HG03342 (cell line): ENCODE measurements around the gene DENND11.
A peak's percentile ranks its signal among the peaks of the same experiment; 100 is the strongest.
"Not testable (repeated sequence)": the region's sequence is repeated elsewhere in the genome, so short reads cannot be mapped to it uniquely, and the experiment has no call there.

Experiments
- ATAC-seq: cut with Tn5 transposase; IDR thresholded peaks from one replicate; pipeline ENCODE4 v1.9.1; 2021; ENCODE audit warnings: mild to moderate bottlenecking, moderate library complexity; ENCODE audit not compliant: unreplicated experiment

The DENND11 gene

DNA sequence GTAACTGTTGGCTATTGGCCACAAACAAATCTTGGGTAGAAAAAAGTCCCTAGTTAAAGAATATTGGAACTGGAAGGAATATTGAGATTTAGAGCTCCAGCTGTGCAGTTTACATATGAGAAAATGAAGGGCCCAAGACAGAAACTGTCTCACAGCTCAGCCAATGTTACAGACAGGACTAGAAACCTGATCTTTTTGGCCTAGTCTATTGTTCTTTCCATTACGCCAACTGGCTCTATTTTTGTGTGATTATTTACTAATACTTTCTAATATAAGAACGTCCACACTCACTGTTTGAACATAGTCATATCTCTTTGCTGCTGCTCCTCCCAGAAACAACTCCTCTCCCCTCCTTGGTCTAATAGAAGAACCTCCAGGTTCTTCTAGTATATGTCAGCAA is 7.4 kb upstream of the DENND11 start:
- no peak for ATAC-seq

DNA sequence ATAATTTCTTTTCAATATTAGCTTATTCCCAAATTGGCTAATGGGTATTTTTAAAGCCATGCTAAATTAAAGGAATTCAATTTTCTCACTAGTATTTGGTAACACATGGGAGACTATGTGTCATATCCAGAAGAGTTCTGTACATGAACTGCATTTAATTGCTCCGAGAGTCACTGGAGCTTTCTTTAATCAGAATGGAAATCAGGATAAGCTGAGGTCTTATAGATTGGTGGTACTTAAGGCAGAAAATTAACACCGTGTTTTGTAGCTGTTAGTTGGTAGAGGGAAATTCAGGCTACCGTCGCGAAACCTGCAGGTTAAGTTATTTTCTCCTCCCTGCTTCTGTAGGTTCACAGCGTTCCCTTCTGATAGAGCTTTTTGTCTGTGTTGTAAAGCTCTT is 6.4 kb upstream of the DENND11 start, which contains the start of gene WEE2:
TSS of gene WEE2 (plus strand) at position 3 of the 400 bp plus-strand sequence. CDS start 406 bp downstream, outside the sequence.
- ATAC-seq = no peak

DNA sequence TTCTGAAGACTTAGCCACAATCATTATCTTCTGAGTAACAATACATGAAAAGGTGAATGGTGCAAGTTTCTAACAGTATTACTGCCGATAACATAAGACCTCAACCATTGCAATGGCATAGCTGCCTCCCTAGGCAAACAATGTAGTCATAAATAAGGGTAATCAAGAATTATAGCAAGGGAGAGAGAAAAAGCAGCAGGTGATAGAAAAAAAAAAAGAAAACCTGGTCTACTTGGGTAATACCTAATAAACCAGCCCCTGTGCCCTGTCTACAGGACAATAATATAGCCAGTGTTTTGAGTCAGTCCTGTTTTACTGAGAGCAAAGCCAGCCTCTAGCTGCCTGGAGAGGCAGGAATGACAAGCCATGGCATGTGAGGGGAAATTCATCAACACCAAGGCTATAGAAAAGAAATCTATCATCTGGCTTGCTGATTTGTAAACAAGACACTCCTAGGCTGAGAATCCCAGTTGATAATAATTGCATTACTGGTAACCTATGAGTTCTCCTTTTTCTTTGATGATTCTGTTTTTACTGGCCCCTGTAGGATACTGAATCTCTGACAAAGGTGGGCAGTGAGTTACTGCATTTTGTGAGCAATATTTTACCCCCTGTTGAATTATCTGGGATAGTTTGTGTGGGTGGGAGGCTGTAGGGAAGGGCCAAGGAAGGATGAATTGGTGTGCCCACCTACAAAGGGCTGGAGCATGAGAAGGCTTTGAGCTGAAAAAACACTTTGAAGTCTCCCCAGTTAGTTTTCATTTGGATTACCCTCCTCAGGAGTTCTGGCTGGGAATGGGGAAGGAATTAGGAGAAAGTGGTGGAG is 4.5 kb upstream of the DENND11 start:
- no peak for ATAC-seq

DNA sequence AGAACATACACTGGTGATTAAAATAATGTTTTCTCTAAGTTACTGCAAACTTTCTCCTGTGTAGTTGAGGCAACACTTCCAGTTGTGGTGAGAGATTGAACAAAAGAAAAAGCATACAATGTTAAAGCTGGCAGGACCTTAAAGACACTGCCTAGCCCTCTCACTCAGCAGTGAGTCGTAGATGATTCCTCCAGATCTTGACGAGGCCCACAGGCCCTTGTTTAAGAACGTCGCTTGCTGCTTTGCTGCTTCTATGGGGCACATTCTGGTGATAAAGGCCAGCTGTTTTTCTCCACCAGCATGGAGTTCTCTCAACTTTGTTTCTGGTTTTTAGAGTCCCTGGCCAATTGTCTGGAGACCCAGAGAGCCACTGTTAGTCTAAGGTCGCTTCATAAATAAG is 2.8 kb upstream of the DENND11 start:
- no peak for ATAC-seq

DNA sequence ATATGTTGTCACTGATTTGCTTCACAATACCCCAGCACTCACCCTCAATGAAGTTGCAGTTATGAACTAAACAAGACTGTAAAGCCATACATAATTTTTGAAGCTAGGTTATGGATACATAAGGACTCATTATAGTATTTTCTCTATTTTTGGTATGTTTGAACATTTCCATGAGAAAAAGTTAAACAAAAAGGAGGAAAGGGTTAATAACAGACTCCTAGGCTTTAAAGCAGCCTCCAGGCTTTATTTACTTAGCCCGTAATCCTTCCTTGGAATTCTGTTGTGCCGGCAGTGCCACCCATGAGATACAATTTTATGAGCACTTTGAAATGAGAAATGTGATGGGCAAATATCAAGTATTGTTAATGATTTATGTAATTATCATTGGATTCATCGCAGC is 2.1 kb upstream of the DENND11 start:
- no peak for ATAC-seq

DNA sequence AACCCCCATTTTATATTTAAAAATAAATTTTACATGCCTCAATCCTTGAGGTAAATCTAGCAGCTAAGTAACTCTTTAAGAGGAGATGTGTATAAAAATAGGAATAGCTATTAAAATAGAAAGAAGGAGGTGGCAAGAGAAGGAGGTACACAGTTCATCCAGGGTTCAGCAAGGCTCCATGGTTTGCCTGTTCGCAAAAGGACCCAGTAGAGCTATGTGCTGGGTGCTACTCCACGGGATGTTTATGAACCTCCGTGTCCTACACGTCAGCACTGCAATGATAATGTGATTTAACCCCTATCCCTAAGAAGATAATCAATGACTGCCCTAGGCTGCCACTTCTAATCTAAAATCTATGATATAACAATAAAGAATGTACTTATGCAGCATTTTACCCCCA is 926 bp upstream of the DENND11 start:
- no peak for ATAC-seq

DNA sequence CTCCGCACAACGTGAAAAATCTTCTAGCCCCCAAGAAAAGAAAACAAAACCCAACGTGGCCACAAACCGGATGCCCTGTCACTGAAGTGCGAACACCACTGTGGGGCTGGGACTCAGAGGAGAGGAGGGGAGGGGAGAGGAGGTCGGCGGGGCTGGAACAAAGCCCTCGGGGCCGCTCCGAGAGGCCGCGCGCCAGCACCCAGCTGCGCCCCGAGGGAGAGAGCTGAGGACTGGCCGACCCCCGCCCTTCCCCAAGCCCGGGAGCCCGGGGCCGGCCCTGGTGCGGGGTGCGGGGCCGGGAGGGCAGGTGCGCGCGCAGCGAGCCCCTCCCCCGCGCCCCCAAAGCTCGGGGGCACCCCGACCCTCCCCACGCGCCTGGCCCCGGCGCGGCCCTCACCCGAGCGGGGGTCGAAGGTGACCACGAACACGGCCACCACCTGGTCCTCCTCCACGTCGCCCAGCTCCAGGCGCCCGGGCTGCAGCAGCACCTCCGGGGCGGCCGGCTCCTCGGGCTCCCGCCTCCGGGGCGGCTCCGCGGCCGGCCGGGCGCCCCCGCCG is 398 bp downstream of the DENND11 start:
- peak; percentile 81 for ATAC-seq

DNA sequence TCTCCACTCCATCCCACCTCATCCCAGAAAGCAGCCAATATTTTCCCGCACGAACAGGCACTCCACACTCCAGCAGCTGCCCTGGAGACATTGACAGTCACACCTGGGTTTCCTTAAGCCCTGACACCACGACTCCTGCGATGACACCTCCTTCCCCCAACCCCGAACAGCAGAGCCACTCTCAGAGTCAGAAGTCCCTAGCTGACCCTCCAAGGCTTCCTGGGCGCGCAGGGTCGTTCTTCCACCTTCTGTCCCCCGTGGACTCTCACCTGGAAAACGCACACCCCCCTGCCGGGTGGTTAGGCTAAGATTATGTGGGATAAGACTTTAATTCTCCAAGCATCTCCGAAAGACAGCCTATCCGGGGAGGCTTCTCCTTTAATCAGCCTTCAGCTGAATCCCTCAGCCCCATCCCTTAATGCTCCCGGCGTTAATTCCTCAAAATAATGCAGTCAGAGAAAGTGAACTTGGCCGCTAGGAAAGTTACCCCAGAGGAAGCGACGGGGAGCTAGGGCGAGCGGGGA is 1.1 kb downstream of the DENND11 start:
- no peak for ATAC-seq

DNA sequence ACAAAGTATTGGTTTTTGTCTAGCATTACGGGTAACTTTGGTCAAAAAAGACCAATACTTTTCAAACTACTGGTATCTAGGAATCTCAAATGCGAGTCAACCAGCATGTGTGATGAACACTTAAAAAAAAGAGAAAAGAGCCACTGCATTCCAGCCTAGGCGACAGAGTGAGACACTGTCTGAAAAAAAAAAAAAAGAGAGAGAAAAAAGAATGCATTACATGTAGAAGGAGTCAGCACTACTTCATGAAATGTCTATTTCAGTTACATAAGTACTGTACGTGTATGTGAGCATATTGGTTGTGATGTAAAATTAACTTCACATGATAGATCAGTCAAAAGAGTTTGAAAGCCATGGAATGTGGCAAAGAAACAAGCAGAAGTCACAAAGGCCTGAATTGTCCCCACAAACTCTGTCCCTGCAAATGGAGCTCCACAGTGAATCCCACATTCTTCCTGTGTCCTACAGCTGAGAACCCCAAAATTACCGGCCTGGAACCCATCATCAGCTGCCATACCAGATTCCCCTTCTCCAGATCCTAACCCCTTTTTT is 1.6 kb downstream of the DENND11 start:
- no peak for ATAC-seq

DNA sequence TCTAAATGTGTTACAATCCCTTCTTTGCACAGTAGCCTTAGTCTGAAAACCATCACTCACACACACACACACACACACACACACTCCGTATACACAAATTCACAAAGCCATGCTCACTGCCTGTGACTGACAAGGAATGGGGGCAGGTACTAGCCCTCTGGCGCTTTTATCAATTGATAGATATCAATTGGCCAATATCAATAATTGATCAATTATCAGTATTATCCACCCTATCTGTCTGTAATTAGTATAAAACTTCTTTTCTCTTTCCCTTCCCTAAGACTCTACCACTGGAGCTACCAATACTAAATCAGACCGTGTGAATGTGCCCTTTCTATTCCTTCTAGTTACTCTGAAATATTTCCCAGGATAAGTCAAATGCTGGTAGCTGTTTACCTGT is 2.1 kb downstream of the DENND11 start:
- no peak for ATAC-seq

DNA sequence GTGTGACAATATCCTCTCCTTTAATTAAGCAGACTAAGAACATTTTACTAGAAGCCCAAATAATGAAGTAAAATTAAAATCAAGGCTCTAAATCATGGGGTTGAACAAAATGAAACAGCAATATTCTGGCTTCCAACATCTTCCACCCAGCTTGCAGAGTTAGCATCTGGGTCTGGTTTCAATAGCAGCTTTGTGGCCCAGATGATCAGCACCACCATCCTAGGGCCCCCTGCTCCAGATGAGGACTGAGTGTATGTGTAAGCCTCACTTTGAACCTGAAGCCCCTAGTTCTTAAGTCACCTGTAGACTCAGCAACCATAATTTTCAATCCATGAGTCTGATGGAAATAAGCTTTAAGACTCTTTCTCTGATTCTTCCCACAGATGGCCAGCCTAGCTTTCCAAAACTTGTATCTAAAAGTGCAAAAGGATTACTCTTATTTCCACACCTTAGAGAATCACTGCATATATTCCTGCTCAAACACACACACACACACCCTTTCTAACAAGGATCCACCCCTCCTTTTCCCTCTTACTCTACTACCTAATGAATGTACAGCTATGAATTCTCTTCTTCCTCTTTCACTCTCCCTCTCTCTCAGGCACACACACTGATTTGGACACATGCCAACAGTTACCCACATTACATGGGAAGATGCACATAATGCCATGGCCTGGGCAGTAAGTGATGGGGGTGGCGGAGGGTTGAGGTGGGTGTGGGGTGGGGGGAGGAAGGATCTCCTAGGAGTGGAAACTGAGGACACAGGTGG is 3.5 kb downstream of the DENND11 start:
- no peak for ATAC-seq

DNA sequence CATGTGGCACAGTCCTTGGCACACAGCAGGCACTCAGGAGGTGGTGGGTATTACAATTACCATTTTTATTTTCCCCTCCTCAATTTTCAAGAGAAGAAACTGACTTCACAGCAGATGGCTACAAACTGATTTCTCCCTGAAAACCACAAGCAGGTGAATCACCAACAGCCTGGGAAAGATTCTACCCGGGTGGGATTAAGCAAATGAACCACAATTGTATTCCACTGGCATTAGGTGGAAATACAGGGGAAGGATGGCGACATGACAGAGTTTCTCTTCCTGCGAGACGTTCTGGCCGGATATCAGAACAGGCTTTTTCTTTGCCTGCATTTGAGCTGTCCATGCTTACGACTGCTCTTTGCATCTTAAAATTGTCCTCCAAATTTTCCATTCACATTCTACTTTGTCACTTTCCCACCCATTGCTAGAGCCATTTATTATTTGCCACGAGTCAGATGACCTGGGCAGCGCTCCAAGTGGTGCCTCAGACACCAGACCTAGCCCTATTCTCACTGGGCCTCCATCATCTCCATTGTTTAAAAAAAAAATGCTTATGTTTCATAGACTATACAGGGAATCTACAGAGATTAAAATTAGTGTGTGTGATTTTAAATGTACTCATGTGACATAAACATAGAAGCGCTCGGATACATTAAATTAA is 4.6 kb downstream of the DENND11 start:
- no peak for ATAC-seq

DNA sequence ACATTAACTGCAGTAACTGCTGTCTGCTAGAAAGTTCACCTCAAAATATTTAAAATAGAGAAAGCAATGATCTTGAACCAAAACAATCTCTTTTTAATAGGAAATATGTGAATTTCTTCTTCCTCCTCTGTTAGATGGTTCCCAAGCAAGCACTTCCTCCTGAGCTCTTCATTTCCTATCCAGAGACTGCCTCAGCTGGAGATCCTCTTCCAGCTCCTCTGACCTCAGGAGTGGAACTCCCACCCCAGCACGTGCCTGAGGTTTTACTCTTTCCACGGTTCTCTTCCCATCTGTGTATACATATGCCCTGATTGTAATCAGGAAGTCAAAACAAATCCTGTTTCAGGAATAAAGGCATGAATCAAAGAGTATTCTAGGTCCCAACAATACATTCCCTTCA is 5.6 kb downstream of the DENND11 start:
- ATAC-seq = no peak

DNA sequence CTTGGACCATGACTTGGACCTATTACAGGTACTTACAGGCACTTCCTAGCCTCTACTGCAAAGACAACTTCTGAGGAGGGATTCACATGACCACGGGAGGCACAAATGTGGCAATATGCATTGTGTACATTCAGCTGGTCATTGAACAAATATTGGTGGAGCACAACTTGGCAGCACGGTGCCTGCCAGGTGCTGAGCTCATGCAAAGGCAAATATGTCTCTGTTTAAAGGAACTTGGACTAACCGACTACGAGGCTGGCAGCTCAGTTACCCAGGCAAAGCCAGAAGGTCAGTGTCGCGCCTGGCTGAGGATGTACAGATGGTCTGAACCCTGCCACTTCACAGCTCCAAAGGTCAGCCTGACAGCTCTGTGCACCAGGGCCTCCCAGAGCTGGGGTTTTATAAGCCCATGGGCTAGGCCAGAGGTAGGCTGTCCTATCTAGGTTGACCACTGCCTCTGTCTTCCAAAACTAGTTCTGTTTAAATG is 6.1 kb downstream of the DENND11 start:
- no peak for ATAC-seq

DNA sequence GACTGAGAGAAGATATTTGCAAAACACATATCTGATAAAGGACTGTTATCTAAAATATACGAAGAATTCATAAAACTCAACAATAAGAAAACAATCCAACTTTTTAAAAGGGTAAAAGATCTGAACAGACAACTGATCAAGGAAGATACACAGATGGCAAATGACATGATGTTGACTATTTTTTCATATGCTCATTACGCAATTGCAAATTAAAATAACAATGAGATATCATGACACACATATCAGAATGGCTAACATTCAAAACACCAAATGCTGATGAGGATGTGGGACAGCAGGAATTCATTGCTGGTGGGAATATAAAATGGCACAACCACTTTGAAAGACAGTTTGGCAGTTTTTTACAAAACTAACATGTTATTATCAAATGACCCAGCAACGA is 8.9 kb downstream of the DENND11 start:
- ATAC-seq = no peak

DNA sequence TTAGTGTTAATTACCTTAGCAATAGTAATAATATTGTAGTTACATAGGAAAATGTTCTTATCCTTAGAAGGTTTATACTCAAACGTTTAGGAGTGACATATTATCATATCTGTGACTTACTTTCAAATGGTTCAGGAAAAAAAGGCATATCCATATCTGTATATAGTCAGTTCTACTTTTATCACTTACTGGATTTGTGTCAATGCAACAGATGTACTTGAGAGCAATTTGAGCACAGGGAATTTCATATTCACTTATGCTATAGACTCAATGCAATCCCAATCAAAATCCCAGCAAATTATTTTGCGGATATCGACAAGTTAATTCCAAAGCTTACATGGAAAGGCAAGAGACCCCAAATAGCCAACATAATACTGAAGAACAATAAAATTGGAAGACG is 10.0 kb downstream of the DENND11 start:
- no peak for ATAC-seq

DNA sequence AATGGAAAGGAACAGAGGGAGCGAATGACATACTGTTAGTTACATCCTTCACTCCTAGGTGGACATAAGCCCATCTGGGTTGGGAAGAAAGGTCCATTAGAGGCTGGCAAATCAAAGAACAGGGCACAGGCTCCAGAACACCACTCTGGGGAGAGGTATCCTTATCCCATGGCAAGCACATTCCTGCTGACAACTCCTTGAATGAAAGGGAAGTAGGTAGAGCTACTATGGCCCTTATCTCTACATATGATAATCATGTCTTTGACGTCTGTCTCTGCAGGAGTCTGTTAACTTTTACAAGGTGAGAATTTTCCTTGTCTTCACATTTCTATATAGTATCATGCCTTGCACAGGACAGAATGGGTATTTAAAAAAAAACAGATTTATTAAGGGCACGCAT is 10.4 kb downstream of the DENND11 start:
- no peak for ATAC-seq

DNA sequence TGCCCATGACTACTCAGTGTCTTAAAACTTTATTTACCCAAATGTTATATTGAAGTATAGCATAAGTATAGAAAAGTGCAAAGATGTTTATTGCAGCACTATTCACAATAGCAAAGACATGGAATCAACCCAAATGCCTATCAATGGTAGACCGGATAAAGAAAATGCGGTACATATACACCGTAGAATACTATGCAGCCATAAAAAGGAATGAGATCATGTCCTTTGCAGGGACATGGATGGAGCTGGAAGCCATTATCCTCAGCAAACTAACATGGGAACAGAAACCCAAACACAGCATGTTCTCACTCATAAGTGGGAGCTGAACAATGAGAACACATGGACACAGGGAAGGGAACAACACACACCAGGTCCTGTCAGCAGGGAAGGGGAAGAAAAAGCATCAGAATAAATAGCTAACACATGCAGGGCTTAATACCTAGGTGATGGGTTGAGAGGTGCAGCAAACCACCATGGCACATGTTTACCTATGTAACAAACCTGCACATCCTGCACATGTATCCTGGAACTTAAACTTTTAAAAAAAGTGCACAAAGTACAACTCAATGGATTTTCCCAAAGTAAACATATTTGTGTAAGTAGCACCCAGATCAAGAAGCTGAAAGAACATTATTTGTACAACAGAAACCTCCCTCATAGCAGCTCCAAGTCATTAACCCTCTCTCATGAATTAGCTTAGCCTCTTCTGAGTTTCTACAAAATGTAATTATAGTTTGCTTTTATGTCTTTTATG is 12.7 kb downstream of the DENND11 start:
- ATAC-seq = not testable (repeated sequence)

DNA sequence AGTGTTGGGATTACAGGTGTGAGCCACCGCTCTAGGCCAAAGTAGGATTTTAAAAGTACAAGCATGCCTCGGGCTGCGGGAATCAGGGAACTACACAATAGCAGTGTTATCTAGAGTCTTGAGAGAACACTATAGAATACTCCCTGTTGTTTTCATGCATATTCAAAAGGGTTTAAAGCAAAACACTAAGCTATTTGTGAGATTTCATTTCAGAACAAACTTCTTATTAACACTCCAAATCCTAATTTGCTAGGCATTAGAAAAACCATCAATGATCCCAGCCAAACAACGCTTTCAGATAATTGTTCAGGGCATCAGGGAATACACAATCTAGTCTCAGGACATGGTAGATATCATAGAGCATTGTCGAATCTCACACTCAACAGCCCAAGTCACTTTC is 13.9 kb downstream of the DENND11 start:
- no peak for ATAC-seq

DNA sequence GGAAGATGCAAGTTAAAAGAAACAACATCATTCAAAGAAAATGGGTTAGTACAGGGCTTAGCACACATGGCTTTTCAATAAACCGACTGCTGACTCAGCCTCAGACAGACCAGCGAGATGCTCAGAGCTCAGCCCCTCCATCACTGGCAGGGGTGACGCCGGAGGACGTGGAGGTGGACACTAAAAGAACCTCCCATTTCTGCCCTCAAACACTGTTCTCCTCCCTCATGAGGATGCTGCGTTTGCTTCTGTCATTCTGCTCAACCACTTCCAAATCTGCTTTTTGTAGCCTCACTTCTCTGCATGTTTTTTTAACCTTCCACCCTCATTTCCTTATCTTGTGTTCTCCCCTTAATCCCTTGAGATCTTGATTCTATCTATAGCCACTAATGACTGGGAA is 15.3 kb downstream of the DENND11 start:
- ATAC-seq = no peak
